HCT116 (cell line): Measurements from ENCODE around the gene CXCL1.

Experiments used
- ATF3 ChIP-seq: IDR thresholded peaks from 2 replicates; pipeline ENCODE4 v1.6.1; 2012
- CEBPB ChIP-seq: IDR thresholded peaks from 2 replicates; pipeline ENCODE4 v1.6.1; 2012; ENCODE audit warnings: low read depth
- CTCF ChIP-seq, 3 experiments: fragments of 200-600 bp in 1 of 3; sonication (generic) in 1 of 3; IDR thresholded peaks in 2 of 3; conservative IDR thresholded peaks in 1 of 3; 2 replicates each; pipeline ENCODE4 v1.5.1; 2012 to 2017; ENCODE audit warnings: low read depth in 2 of 3, low read length in 2 of 3, antibody characterized with exemption in 1 of 3, borderline replicate concordance in 1 of 3, control low read depth in 1 of 3, mild to moderate bottlenecking in 1 of 3, mixed read lengths in 1 of 3, mixed run types in 1 of 3, moderate library complexity in 1 of 3; ENCODE audit not compliant: insufficient read depth in 1 of 3
- EGR1 ChIP-seq: IDR thresholded peaks from 2 replicates; pipeline ENCODE4 v1.6.1; 2012; ENCODE audit warnings: low read depth
- ELF1 ChIP-seq: IDR thresholded peaks from 2 replicates; pipeline ENCODE4 v1.6.1; 2012; ENCODE audit warnings: low read depth, borderline replicate concordance
- EZH2 ChIP-seq: fragments of 200-600 bp; sonication (generic); IDR thresholded peaks from 2 replicates; pipeline ENCODE4 v1.6.1; 2017; ENCODE audit warnings: antibody characterized with exemption, mixed run types
- EZH2phosphoT487 ChIP-seq: fragments of 200-600 bp; IDR thresholded peaks from 2 replicates; pipeline ENCODE4 v1.6.1; 2018; ENCODE audit warnings: antibody characterized with exemption, borderline replicate concordance
- JUND ChIP-seq: IDR thresholded peaks from 2 replicates; pipeline ENCODE4 v1.6.1; 2012
- POLR2A ChIP-seq: IDR thresholded peaks from 2 replicates; pipeline ENCODE4 v1.7.0; 2011; ENCODE audit warnings: borderline replicate concordance; ENCODE audit not compliant: insufficient read depth, insufficient read length; ENCODE audit errors: extremely low read depth
- RAD21 ChIP-seq: IDR thresholded peaks from 2 replicates; pipeline ENCODE4 v1.6.1; 2012; ENCODE audit warnings: low read depth, mild to moderate bottlenecking
- REST ChIP-seq: IDR thresholded peaks from 2 replicates; pipeline ENCODE4 v1.6.1; 2012; ENCODE audit warnings: low read depth
- SP1 ChIP-seq: IDR thresholded peaks from 2 replicates; pipeline ENCODE4 v1.6.1; 2012; ENCODE audit warnings: low read depth
- YY1 ChIP-seq: IDR thresholded peaks from 2 replicates; pipeline ENCODE4 v1.6.1; 2011; ENCODE audit warnings: low read length, low read depth, moderate library complexity, mild to moderate bottlenecking; ENCODE audit not compliant: insufficient replicate concordance; ENCODE audit errors: extremely low read depth
- ZNF274 ChIP-seq: fragments of 200-500 bp; sonication (Bioruptor generic); IDR thresholded peaks from 2 replicates; pipeline ENCODE4 v1.6.1; 2014; ENCODE audit warnings: mild to moderate bottlenecking, low read depth, low read length, inconsistent platforms

DNA sequence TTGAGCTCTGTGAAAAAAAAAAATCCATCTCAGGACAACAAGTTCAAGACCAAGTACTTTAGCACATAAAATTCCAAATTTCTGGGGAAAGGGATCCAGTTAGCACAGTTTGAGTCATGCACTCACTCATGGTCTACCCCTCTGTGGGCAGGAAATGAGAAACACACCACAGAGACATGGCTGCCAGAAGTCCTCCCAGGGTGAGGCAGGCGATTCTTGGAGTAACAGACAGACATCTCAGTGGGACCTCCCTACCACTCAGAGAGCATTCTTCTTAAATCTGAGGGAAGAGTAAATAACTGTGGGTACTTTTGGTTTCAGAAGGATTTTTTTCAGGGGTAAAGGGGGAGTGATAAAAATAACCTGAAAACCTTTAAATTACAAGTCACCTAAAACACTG is 14.1 kb downstream of the CXCL1 start:
- TF ChIP-seq CEBPB (no peak), REST (no peak), CTCF (IDR thresholded peaks at IDR 0.05 in 2 of 3, conservative IDR thresholded peaks at IDR 0.05 in 1 of 3; ENCODE audit: borderline replicate concordance in 1 of 3, insufficient read depth in 1 of 3, low read depth in 2 of 3, low read length in 2 of 3) (no peak), POLR2A (no peak), JUND (no peak), EZH2 (no peak), SP1 (no peak), ZNF274 (no peak), YY1 (no peak), EZH2phosphoT487 (no peak), EGR1 (no peak), RAD21 (no peak), ATF3 (no peak), ELF1 (no peak)
